K562 (cell line): ENCODE data around the gene PEX10.

Experiments
- ARNT ChIP-seq, 2 experiments: fragments of 450-650 bp; IDR thresholded peaks; 2 replicates each; pipeline ENCODE4 v1.6.1; 2016; ENCODE audit warnings: mild to moderate bottlenecking in 1 of 2
- JUNB ChIP-seq: fragments of 450-650 bp; formaldehyde crosslinking; conservative IDR thresholded peaks from 2 replicates; pipeline ENCODE4 v1.4.0; 2020; ENCODE audit warnings: mild to moderate bottlenecking
- MTF1 ChIP-seq: fragments of 250-450 bp; sonication (Bioruptor Pico); IDR thresholded peaks from 2 replicates; pipeline ENCODE4 v1.9.0; 2021; ENCODE audit warnings: moderate library complexity, mild to moderate bottlenecking, inconsistent platforms, borderline replicate concordance
- MYNN ChIP-seq, 2 experiments: sonication (generic); formaldehyde crosslinking in 1 of 2; IDR thresholded peaks; 2 replicates each; pipeline versions ENCODE4 v1.5.0 to v1.6.1; 2016 to 2020; ENCODE audit warnings: antibody characterized with exemption in 1 of 2, missing genetic modification reagents in 1 of 2
- NONO ChIP-seq, 2 experiments: fragments of 200-400 bp in 1 of 2; fragments of 450-650 bp in 1 of 2; formaldehyde crosslinking in 1 of 2; IDR thresholded peaks; 2 replicates each; pipeline ENCODE4 v1.6.1; 2017; ENCODE audit warnings: low read depth in 2 of 2, mild to moderate bottlenecking in 2 of 2, moderate library complexity in 2 of 2, low read length in 1 of 2
- PURB ChIP-seq: sonication (generic); formaldehyde crosslinking; IDR thresholded peaks from 2 replicates; pipeline ENCODE4 v1.9.0; 2021; ENCODE audit warnings: low read depth, mild to moderate bottlenecking, missing genetic modification reagents
- RAD21 ChIP-seq, 2 experiments: fragments of 250-450 bp in 1 of 2; fragments of 450-650 bp in 1 of 2; sonication (Bioruptor Pico) in 1 of 2; formaldehyde crosslinking in 1 of 2; IDR thresholded peaks in 1 of 2; conservative IDR thresholded peaks in 1 of 2; 2 replicates each; pipeline versions ENCODE4 v1.4.0 to v1.8.0; 2020 to 2022; ENCODE audit warnings: mild to moderate bottlenecking in 2 of 2, moderate library complexity in 1 of 2
- SIN3A ChIP-seq, 2 experiments: fragments of 150-350 bp in 1 of 2; IDR thresholded peaks; 2 replicates each; pipeline ENCODE4 v1.6.1; 2011 to 2016; ENCODE audit warnings: borderline replicate concordance in 2 of 2, low read depth in 2 of 2, low read length in 2 of 2, mild to moderate bottlenecking in 2 of 2, moderate library complexity in 2 of 2; ENCODE audit not compliant: control insufficient read depth in 1 of 2
- ZSCAN29 ChIP-seq: fragments of 450-650 bp; IDR thresholded peaks from 2 replicates; pipeline ENCODE4 v1.6.1; 2017

DNA sequence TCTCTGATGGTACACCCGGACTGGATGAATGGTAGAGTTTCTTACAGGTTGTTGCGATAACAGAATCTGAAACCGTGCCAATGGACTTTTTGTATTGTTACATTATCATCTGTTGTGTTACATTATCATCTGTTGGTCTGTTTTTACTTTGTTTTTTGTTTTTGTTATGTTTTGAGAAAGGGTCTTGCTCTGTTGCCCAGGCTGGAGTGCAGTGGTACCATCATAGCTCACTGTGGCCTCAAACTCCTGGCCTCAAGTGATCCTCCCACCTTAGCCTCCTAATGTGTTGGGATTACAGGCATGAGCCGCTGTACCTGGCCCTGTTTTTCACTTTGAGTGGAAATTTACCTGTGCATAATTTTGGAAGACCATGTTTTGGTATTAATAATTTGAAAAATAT, 10.2 kb upstream of the PEX10 start:
- TF ChIP-seq MTF1 (CRISPR knock-in tag) (no peak), RAD21 (CRISPR knock-in tag; conservative IDR thresholded peaks at IDR 0.05 in 1 of 2, IDR thresholded peaks at IDR 0.05 in 1 of 2) (no peak), MYNN (IDR thresholded peaks at IDR 0.05) (no peak), MYNN (CRISPR knock-in tag; IDR thresholded peaks at IDR 0.05) (no peak), JUNB (CRISPR knock-in tag) (no peak), SIN3A (IDR thresholded peaks at IDR 0.05; ENCODE audit: borderline replicate concordance in 2 of 2, control insufficient read depth in 1 of 2, low read depth in 2 of 2, low read length in 2 of 2) (no peak), PURB (CRISPR knock-in tag) (no peak), NONO (IDR thresholded peaks at IDR 0.05; ENCODE audit: low read depth in 2 of 2, low read length in 1 of 2) (no peak), ARNT (IDR thresholded peaks at IDR 0.05) (no peak), ZSCAN29 (no peak)
